Right cardiac atrium (tissue), 5 donors: ENCODE results near the gene CITED2. TPM values are rescaled to one million over a fixed set of nuclear protein-coding genes. Genes with fewer than 3 reads are reported as not detected.

Experiments
- ATAC-seq, 2 donors: fragments of 200-7000 bp; cut with Tn5 transposase; one replicate each; pipeline versions ENCODE4 v1.8.0 to v1.9.1; 2020; ENCODE audit warnings: moderate library complexity in 2 of 2, mild to moderate bottlenecking in 1 of 2
- DNase-seq, 3 donors: peaks; one replicate each; pipeline ENCODE4 v3.0.0-alpha.2; 2020
- H3K27ac ChIP-seq: one replicate; pipeline ENCODE4 v1.5.1; 2013; ENCODE audit warnings: mild to moderate bottlenecking, low read length, control low read depth, moderate library complexity
- H3K27me3 ChIP-seq: one replicate; pipeline ENCODE4 v1.6.1; 2013; ENCODE audit not compliant: control insufficient read depth, insufficient read depth
- H3K4me1 ChIP-seq: one replicate; pipeline ENCODE4 v1.6.1; 2013; ENCODE audit warnings: low read length; ENCODE audit not compliant: control insufficient read depth, insufficient read depth
- H3K4me3 ChIP-seq: one replicate; pipeline ENCODE4 v1.5.1; 2013; ENCODE audit warnings: low read length, control low read depth
- H3K9me3 ChIP-seq: one replicate; pipeline ENCODE4 v1.6.1; 2013; ENCODE audit warnings: low read length; ENCODE audit not compliant: control insufficient read depth
- WGBS: extraction: QIAGEN DNeasy Blood & Tissue Kit; methylation state at CpG from one replicate; pipeline ENCODE4 v1.1.7; 2013; 5-methylcytosine and 5-hydroxymethylcytosine counted together
- intact Hi-C, 4 donors: fragments of 100-400 bp; cut with DNase I; formaldehyde crosslinking; loops; one replicate each; pipeline versions ENCODE4 v1.11.0 to v1.14.0; 2022 to 2023
- polyA plus RNA-seq: library from polyadenylated mRNA; stranded (reverse); fragments of 200-250 nt; gene quantifications from one replicate; pipeline ENCODE4 v1.2.3, GENCODE V29; 2013
- total RNA-seq, 4 donors: library from RNA; stranded (reverse); fragmentation: NEBNext Ultra II Directional; extraction: Animal tissue kit (Norgen Biotek cat#: 25700); gene quantifications; one replicate each; pipeline ENCODE4 v1.2.1, GENCODE V29; 2021
- donor health status: healthy with polysubstance abuse.
- donor health status: DM: no; HTN: yes; CAD: no.
- donor health status: DM: no; HTN: no; CAD: no.
- donor health status: DM: no; HTN: yes; CAD: no; lungs with severe emphysema.
- donor health status: DM: yes; HTN: yes; CAD: no.

The CITED2 gene
- total and polyA plus RNA-seq, 5 donors = 35.7 to 138 (median 112) TPM

GRCh38 chr6:139372326-139373153 lies 1.9 kb downstream of the CITED2 start:
- Histone ChIP-seq H3K9me3 (no peaks in the 10 kb centered on the region), H3K27me3 (no peaks in the 10 kb centered on the region), H3K4me3 (peak overlapping the region; percentile 85), H3K27ac (peak overlapping the region; percentile 98), H3K4me1 (no peaks in the 10 kb centered on the region)
- intact Hi-C loops = loop anchor here in 3 of 4 donors (5.0 to 10.0 kb wide), 8 partner anchors 142 to 1072 kb away; no protein-coding TSS in a partner anchor
- ATAC-seq (no peak), DNase-seq (no peak)
- WGBS = 1% methylated on average over 14 of the region's 14 CpGs

DNA sequence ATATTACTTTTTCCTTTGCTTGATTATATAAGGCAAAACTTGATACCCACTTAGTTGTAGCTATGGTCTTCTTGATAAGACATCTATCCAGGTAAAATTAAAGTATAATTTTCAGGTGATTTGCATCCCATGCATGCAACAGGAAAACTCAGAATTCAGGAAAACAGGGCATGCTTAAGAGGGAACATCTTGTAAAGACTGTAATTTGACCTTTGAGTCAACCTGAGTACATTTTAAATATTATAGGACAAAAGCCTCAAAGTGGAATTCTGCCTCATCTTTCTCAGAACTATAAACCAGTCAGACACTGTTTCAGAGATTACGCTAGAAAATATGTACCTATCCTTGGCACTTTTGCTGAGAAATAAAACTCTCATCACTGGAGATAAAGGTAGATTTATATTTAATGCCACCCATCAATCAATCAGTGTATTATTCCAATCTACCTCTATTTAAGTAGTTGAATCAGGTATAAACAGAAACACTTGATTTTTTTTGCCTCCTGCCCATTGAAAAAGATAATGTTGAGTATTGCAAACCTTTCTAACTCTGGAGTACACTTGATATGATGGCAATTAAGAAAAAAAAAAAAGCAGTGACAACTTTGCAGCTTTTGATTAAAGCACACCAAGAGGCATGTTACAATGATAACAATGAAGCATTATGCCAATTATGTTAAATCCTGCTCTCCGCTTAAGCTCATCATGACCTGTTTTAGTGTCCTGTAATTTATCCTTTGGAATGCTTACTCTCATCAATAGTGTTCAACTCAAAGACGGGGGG lies 2.8 kb downstream of the CITED2 start:
- WGBS = 31% methylated on average over 3 of the region's 3 CpGs
- Histone ChIP-seq H3K9me3 (no peaks in the 10 kb centered on the region), H3K4me1 (no peaks in the 10 kb centered on the region), H3K27ac (no peak overlapping the region), H3K27me3 (no peaks in the 10 kb centered on the region), H3K4me3 (peak overlapping the region; percentile 85)
- intact Hi-C loops = loop anchor here in 3 of 4 donors (5.0 to 10.0 kb wide), 8 partner anchors 143 to 1073 kb away; no protein-coding TSS in a partner anchor
- no peak for ATAC-seq
- DNase-seq = no peak

DNA sequence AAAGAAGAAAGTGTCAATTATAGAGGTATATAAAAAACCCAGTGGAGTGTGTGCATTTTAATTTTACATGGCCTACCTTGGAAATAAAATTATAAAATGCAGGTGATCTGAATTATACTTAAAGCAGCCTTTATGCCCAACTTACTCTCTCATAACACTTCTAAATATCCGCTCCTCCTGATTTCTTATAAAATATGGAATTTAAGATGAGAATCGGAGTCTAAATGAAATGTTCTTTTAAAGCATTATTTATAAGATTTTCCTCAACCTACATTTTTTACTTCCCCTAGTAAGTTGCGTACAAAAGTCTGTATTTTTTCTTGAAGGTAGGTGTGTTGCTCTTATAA lies 3.5 kb downstream of the CITED2 start:
- Histone ChIP-seq H3K4me3 (peak overlapping the region; percentile 85), H3K27me3 (no peaks in the 10 kb centered on the region), H3K27ac (no peak overlapping the region), H3K4me1 (no peaks in the 10 kb centered on the region), H3K9me3 (no peaks in the 10 kb centered on the region)
- intact Hi-C loops = loop anchor here in 3 of 4 donors (5.0 to 10.0 kb wide), 8 partner anchors 144 to 1074 kb away; no protein-coding TSS in a partner anchor
- WGBS = 61% methylated on average over 3 of the region's 3 CpGs
- DNase-seq (no peak), ATAC-seq (no peak)

DNA sequence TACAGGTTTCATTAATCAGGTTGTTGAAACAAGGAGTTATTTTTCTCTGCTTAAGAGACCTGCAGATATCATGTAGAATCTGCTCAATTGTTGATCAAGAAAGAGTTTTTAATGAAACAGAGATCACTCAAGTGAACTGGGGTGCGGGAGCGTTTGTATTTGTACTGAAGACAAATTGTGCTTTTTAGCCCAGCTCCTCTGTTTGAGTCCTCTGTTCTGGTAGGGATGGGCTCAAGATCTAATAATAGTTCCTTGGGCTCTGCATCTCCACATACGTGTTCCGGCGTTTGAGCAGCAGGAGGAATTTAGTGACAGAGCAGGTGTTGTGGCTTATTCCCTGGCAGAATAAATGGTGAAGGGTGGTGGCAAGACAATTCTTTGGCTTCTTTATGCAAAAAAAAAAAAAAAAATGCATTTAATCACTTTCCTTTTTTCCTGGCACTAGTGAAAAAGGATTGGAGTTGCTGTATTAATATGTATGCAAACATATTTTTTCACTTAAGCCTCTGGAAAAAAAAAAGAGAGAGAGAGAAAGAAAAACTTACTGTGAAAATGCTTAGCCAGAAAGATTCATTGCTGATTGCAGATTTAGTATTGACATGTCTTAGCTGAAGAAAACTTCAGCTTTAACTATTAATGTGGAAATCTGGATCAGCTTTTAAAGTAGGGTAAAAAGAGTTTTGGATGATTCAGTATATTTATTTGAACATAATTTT lies 4.0 kb downstream of the CITED2 start:
- H3K9me3 ChIP-seq = no peaks in the 10 kb centered on the region
- intact Hi-C loops = loop anchor here in 3 of 4 donors (5.0 to 10.0 kb wide), 8 partner anchors 144 to 1074 kb away; no protein-coding TSS in a partner anchor
- H3K27ac ChIP-seq = peak overlapping the region; percentile 48
- peak overlapping the region; percentile 19 for H3K4me3 ChIP-seq
- 16% methylated on average over 5 of the region's 5 CpGs for WGBS
- ATAC-seq (no peak), DNase-seq (no peak)
- H3K4me1 ChIP-seq = no peaks in the 10 kb centered on the region
- H3K27me3 ChIP-seq = no peaks in the 10 kb centered on the region

GRCh38 chr6:139369568-139370282 lies 4.7 kb downstream of the CITED2 start:
- 9% methylated on average over 9 of the region's 9 CpGs for WGBS
- H3K27ac ChIP-seq = peak overlapping the region; percentile 65
- no peaks in the 10 kb centered on the region for H3K27me3 ChIP-seq
- H3K9me3 ChIP-seq = no peaks in the 10 kb centered on the region
- intact Hi-C loops = loop anchor here in 3 of 4 donors (5.0 to 10.0 kb wide), 11 partner anchors 145 to 1075 kb away; no protein-coding TSS in a partner anchor
- DNase-seq = no peak
- no peak overlapping the region for H3K4me3 ChIP-seq
- ATAC-seq = no peak
- no peaks in the 10 kb centered on the region for H3K4me1 ChIP-seq

DNA sequence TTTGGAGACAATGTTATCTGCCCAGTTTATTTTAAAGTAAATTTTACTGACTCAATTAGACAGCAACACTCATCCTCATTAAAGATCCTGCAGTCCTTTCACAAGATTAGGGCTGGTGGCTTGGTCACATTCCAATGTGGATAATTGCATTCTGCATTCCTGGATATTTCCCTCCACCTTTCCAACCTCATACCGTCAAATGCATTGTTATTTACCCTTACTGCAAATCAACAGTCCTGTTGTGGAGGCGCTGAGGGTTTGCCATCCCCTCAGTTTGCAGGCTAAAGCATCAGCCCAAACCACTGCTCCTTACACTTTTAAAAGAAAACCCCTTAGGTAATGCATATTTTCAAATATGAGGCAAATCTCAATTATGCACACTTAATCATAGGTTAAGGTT lies 5.4 kb downstream of the CITED2 start:
- ATAC-seq = no peak
- Histone ChIP-seq H3K27ac (no peak overlapping the region), H3K9me3 (no peaks in the 10 kb centered on the region), H3K27me3 (no peaks in the 10 kb centered on the region), H3K4me1 (no peaks in the 10 kb centered on the region), H3K4me3 (no peak overlapping the region)
- DNase-seq = no peak
- intact Hi-C loops = loop anchor here in 2 of 4 donors (5.0 to 10.0 kb wide), 3 partner anchors 152 to 554 kb away; no protein-coding TSS in a partner anchor
- WGBS = 47% methylated on average over 2 of the region's 2 CpGs

DNA sequence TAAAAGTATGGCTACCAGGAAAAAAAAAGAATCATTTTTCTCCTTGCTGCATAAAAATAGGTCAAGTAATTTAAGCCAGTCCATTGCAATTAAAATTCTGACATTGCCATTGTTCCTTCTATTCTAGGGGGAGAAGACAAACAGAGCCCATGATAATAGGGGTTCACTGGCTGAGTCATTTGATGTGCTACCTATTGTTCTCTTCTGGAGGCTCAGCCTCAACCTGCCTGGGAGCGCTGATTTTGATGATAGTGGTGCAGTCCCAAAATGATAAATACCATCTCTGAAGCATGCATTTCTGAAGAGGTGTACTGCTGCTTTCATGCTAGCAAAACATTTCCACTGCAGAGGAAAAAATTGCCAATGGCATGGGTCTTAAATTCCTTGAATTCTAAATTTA lies 5.8 kb downstream of the CITED2 start:
- Histone ChIP-seq H3K4me1 (no peaks in the 10 kb centered on the region), H3K4me3 (no peak overlapping the region), H3K9me3 (no peaks in the 10 kb centered on the region), H3K27ac (no peak overlapping the region), H3K27me3 (no peaks in the 10 kb centered on the region)
- no peak for ATAC-seq
- 78% methylated on average over 1 of the region's 1 CpG for WGBS
- DNase-seq = no peak
- intact Hi-C loops = loop anchor here in 2 of 4 donors (5.0 to 10.0 kb wide), 3 partner anchors 151 to 554 kb away; no protein-coding TSS in a partner anchor

DNA sequence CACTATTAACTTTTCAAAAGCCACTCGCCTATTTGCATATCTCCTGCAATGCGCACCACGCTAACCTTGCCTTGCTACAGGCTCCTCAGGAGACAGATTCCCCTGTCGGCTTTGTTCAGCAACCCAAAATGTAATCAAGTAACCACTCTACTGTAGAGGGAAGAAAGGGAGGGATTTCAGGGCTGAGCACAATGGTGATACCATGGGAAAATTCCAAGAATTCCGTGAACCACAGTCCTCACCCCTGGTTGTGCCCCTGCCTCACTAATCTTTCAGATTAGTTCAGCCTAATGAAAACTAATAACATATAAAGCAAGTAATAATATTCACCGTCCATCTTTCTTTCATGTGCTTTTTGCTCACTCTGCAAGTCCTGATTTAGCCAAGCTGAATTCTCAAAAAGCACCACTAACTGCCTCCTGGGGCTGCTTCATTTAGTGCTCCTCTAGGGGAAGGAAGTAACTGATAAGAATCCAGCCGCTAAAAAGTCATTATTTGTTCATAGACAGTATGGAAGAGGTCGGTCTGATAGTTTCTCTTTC lies 6.6 kb downstream of the CITED2 start:
- H3K4me3 ChIP-seq = peak overlapping the region; percentile 20
- ATAC-seq (peak in 1 of 2 donors; percentile 45), DNase-seq (no peak)
- H3K4me1 ChIP-seq = no peaks in the 10 kb centered on the region
- no peaks in the 10 kb centered on the region for H3K9me3 ChIP-seq
- no peaks in the 10 kb centered on the region for H3K27me3 ChIP-seq
- intact Hi-C loops = loop anchor here in 2 of 4 donors (5.0 to 10.0 kb wide), 3 partner anchors 151 to 553 kb away; no protein-coding TSS in a partner anchor
- 38% methylated on average over 8 of the region's 8 CpGs for WGBS
- H3K27ac ChIP-seq = no peak overlapping the region

DNA sequence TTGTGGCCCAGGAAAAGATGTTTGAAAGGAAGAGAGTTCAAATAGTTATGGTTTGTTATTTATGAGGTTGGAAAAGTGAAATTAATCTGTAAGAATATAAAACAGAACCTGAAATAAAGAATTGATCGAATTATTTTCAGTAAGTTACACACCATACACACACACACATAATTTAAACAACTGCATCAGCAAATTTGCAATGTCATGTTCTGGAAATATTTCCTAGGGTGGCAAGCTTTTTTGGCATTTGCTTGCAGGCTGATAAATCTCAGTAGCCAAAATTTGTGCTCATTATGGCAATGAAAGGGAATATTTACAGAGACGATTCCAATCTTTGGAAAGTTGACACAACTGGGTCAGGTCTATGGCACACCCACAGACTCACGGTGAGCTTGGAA lies 9.5 kb downstream of the CITED2 start:
- no peaks in the 10 kb centered on the region for H3K4me1 ChIP-seq
- DNase-seq = no peak
- H3K27me3 ChIP-seq = no peaks in the 10 kb centered on the region
- WGBS = 70% methylated on average over 3 of the region's 3 CpGs
- no peaks in the 10 kb centered on the region for H3K9me3 ChIP-seq
- H3K27ac ChIP-seq = no peak overlapping the region
- intact Hi-C loops = loop anchor here in 3 of 4 donors (2.0 to 10.0 kb wide), 5 partner anchors 146 to 550 kb away; no protein-coding TSS in a partner anchor
- no peak for ATAC-seq
- H3K4me3 ChIP-seq = no peak overlapping the region
